H1 (cell line): Measurements from ENCODE around the gene ST14. TPM values are rescaled to one million over a fixed set of nuclear protein-coding genes. Genes with fewer than 3 reads are reported as not detected.

Source experiments
- CTCF ChIA-PET: fragments of 300-600 bp; sonication (Branson Sonifier 250); formaldehyde crosslinking; loops from one replicate; lab custom pipeline; 2021; ENCODE audit not compliant: partially characterized antibody; lab: Charles Lee
- POLR2A ChIA-PET: fragments of 300-600 bp; sonication (Branson Sonifier 250); formaldehyde crosslinking; loops from one replicate; lab custom pipeline; 2021; ENCODE audit warnings: inconsistent platforms; ENCODE audit not compliant: partially characterized antibody; lab: Charles Lee
- DNase-seq, 2 experiments: peaks; one replicate each; pipeline versions ENCODE4 v3.0.0 to v3.0.0-alpha.2; 2010 to 2022; ENCODE audit warnings: low spot score in 2 of 2, low read depth in 1 of 2, mixed read lengths in 1 of 2
- FAIRE-seq: peaks from 2 replicates; lab custom pipeline; 2011; peaks lifted over from hg19 to GRCh38; lab: Jason Lieb, UNC
- H2AFZ ChIP-seq: 2 replicates; pipeline ENCODE4 v1.8.1; 2012; ENCODE audit warnings: low read length, inconsistent platforms
- H2AK5ac ChIP-seq: 2 replicates; pipeline ENCODE4 v1.6.1; 2013; ENCODE audit warnings: low read depth, low read length
- H2BK120ac ChIP-seq: replicated peaks from 2 replicates; pipeline ENCODE3; 2013; ENCODE audit warnings: low read depth, low read length, inconsistent platforms
- H2BK12ac ChIP-seq: 2 replicates; pipeline ENCODE4 v1.6.1; 2013; ENCODE audit warnings: low read depth, low read length
- H2BK15ac ChIP-seq: 2 replicates; pipeline ENCODE4 v1.6.1; 2013; ENCODE audit warnings: low read length
- H2BK20ac ChIP-seq: 2 replicates; pipeline ENCODE4 v1.6.1; 2013; ENCODE audit warnings: low read length
- H2BK5ac ChIP-seq: 2 replicates; pipeline ENCODE4 v1.6.1; 2013; ENCODE audit warnings: low read depth, low read length
- H3K14ac ChIP-seq: 2 replicates; pipeline ENCODE4 v1.6.1; 2013; ENCODE audit warnings: inconsistent platforms; ENCODE audit not compliant: insufficient read length
- H3K18ac ChIP-seq: 2 replicates; pipeline ENCODE4 v1.6.1; 2013; ENCODE audit warnings: low read length; ENCODE audit errors: extremely low read depth
- H3K23ac ChIP-seq: 2 replicates; pipeline ENCODE4 v1.6.1; 2013; ENCODE audit warnings: inconsistent platforms; ENCODE audit not compliant: insufficient read length
- H3K23me2 ChIP-seq: 2 replicates; pipeline ENCODE4 v1.6.1; 2013; ENCODE audit warnings: low read depth, low read length
- H3K27ac ChIP-seq: 2 replicates; pipeline ENCODE4 v1.6.1; 2011; ENCODE audit warnings: low read depth, low read length, inconsistent platforms
- H3K27me3 ChIP-seq, 4 experiments: replicated peaks in 1 of 4; 1 replicate in 1 of 4; 2 replicates in 3 of 4; pipeline versions ENCODE4 v1.6.1 to v1.8.1; 2011 to 2013; ENCODE audit warnings: low read length in 3 of 4, mild to moderate bottlenecking in 3 of 4, inconsistent platforms in 2 of 4, mixed read lengths in 2 of 4, moderate library complexity in 1 of 4; ENCODE audit not compliant: control insufficient read depth in 3 of 4, insufficient read depth in 3 of 4; ENCODE audit errors: extremely low read depth in 1 of 4
- H3K36me3 ChIP-seq, 4 experiments: 2 replicates each; pipeline versions ENCODE4 v1.6.1 to v1.8.1; 2011 to 2013; ENCODE audit warnings: mild to moderate bottlenecking in 4 of 4, low read length in 3 of 4, moderate library complexity in 2 of 4, control low read depth in 1 of 4, inconsistent platforms in 1 of 4; ENCODE audit not compliant: insufficient read depth in 4 of 4, control insufficient read depth in 2 of 4
- H3K4ac ChIP-seq: replicated peaks from 2 replicates; pipeline ENCODE3; 2013; ENCODE audit warnings: low read length, low read depth, mixed read lengths, inconsistent platforms; ENCODE audit not compliant: insufficient read length
- H3K4me1 ChIP-seq, 4 experiments: replicated peaks in 1 of 4; 1 replicate in 1 of 4; 2 replicates in 3 of 4; pipeline versions ENCODE4 v1.6.1 to v1.8.1; 2011 to 2013; ENCODE audit warnings: low read length in 3 of 4, inconsistent platforms in 2 of 4, mixed read lengths in 1 of 4; ENCODE audit not compliant: insufficient read depth in 4 of 4, control insufficient read depth in 3 of 4
- H3K4me2 ChIP-seq, 2 experiments: 2 replicates each; pipeline versions ENCODE4 v1.6.1 to v1.8.1; 2011 to 2013; ENCODE audit warnings: low read depth in 2 of 2, low read length in 2 of 2, control low read depth in 1 of 2, inconsistent platforms in 1 of 2, mild to moderate bottlenecking in 1 of 2; ENCODE audit not compliant: insufficient read depth in 1 of 2
- H3K4me3 ChIP-seq, 4 experiments: fragments of 200-600, 300-600 bp in 1 of 4; sonication (generic), shearing (Covaris generic), sonication (Bioruptor Twin) in 1 of 4; 2 replicates each; pipeline versions ENCODE4 v1.5.1 to v1.8.1; 2011 to 2016; ENCODE audit warnings: low read length in 4 of 4, low read depth in 3 of 4, control low read depth in 2 of 4, inconsistent platforms in 2 of 4, mild to moderate bottlenecking in 2 of 4, mixed read lengths in 1 of 4, moderate library complexity in 1 of 4; ENCODE audit not compliant: insufficient read depth in 2 of 4; ENCODE audit errors: extremely low read depth in 1 of 4
- H3K56ac ChIP-seq: replicated peaks from 2 replicates; pipeline ENCODE3; 2013; ENCODE audit warnings: low read depth, mild to moderate bottlenecking, mixed read lengths, low read length, inconsistent platforms; ENCODE audit not compliant: insufficient read length
- H3K79me1 ChIP-seq: 2 replicates; pipeline ENCODE4 v1.6.1; 2013; ENCODE audit warnings: low read depth, low read length, control low read depth
- H3K79me2 ChIP-seq, 2 experiments: 2 replicates each; pipeline versions ENCODE4 v1.6.1 to v1.8.1; 2012 to 2013; ENCODE audit warnings: low read length in 2 of 2, mild to moderate bottlenecking in 2 of 2, inconsistent platforms in 1 of 2; ENCODE audit not compliant: insufficient read depth in 2 of 2, control insufficient read depth in 1 of 2
- H3K9ac ChIP-seq, 4 experiments: replicated peaks in 1 of 4; 1 replicate in 1 of 4; 2 replicates in 3 of 4; pipeline versions ENCODE4 v1.6.1 to v1.8.1; 2011 to 2013; ENCODE audit warnings: low read depth in 3 of 4, low read length in 3 of 4, control low read depth in 2 of 4, mild to moderate bottlenecking in 2 of 4, moderate library complexity in 2 of 4, inconsistent platforms in 1 of 4; ENCODE audit errors: extremely low read depth in 1 of 4
- H3K9me3 ChIP-seq, 2 experiments: 2 replicates each; pipeline versions ENCODE4 v1.6.1 to v1.8.1; 2012 to 2013; ENCODE audit warnings: mild to moderate bottlenecking in 2 of 2, moderate library complexity in 2 of 2, control low read depth in 1 of 2, inconsistent platforms in 1 of 2, low read depth in 1 of 2, low read length in 1 of 2, mixed read lengths in 1 of 2; ENCODE audit not compliant: insufficient read depth in 2 of 2
- H4K20me1 ChIP-seq, 2 experiments: replicated peaks in 1 of 2; 2 replicates each; pipeline versions ENCODE3 to v1.8.1; 2011 to 2013; ENCODE audit warnings: inconsistent platforms in 2 of 2, low read length in 2 of 2, mild to moderate bottlenecking in 1 of 2; ENCODE audit not compliant: insufficient read depth in 2 of 2, control insufficient read depth in 1 of 2
- H4K5ac ChIP-seq: 2 replicates; pipeline ENCODE4 v1.6.1; 2013; ENCODE audit warnings: low read length, low read depth, mixed read lengths, inconsistent platforms; ENCODE audit not compliant: insufficient read length
- H4K8ac ChIP-seq: 2 replicates; pipeline ENCODE4 v1.8.0; 2013; ENCODE audit warnings: mild to moderate bottlenecking, moderate library complexity, low read length, inconsistent platforms; ENCODE audit not compliant: insufficient read depth; ENCODE audit errors: extremely low read depth
- H4K91ac ChIP-seq: replicated peaks from 2 replicates; pipeline ENCODE3; 2013; ENCODE audit warnings: low read length, mixed read lengths, inconsistent platforms; ENCODE audit not compliant: insufficient read length
- BACH1 ChIP-seq: IDR thresholded peaks from 2 replicates; pipeline ENCODE4 v1.6.1; 2012; ENCODE audit warnings: low read length, improper control_type of control experiment
- BCL11A ChIP-seq, 2 experiments: IDR thresholded peaks; one replicate each; pipeline ENCODE4 v1.6.1; 2011; ENCODE audit warnings: low read depth in 2 of 2, low read length in 2 of 2, mild to moderate bottlenecking in 2 of 2
- CHD2 ChIP-seq: IDR thresholded peaks from 2 replicates; pipeline ENCODE4 v1.6.1; 2012; ENCODE audit warnings: low read length, improper control_type of control experiment
- FOSL1 ChIP-seq: IDR thresholded peaks from 2 replicates; pipeline ENCODE4 v1.6.1; 2011; ENCODE audit warnings: mild to moderate bottlenecking, low read depth, low read length, moderate library complexity; ENCODE audit not compliant: insufficient read depth
- JUND ChIP-seq: IDR thresholded peaks from 2 replicates; pipeline ENCODE4 v1.6.1; 2011; ENCODE audit warnings: mild to moderate bottlenecking, improper control_type of control experiment, low read length
- KDM1A ChIP-seq: fragments of 200-600, 300-600 bp; sonication (generic); IDR thresholded peaks from 2 replicates; pipeline ENCODE4 v1.7.1; 2016; ENCODE audit warnings: mild to moderate bottlenecking, low read length, borderline replicate concordance
- NANOG ChIP-seq: IDR thresholded peaks from 2 replicates; pipeline ENCODE4 v1.6.1; 2011; ENCODE audit warnings: low read length, low read depth, mild to moderate bottlenecking, inconsistent platforms; ENCODE audit not compliant: insufficient read depth, poor library complexity, severe bottlenecking
- NRF1 ChIP-seq: IDR thresholded peaks from 2 replicates; pipeline ENCODE4 v1.6.1; 2011; ENCODE audit warnings: mild to moderate bottlenecking, low read depth, low read length, improper control_type of control experiment
- TAF1 ChIP-seq: IDR thresholded peaks from 2 replicates; pipeline ENCODE4 v1.6.1; 2011; ENCODE audit warnings: mild to moderate bottlenecking, low read depth, low read length
- TBP ChIP-seq: IDR thresholded peaks from 2 replicates; pipeline ENCODE4 v1.6.1; 2011; ENCODE audit warnings: low read depth, low read length, improper control_type of control experiment
- ZNF274 ChIP-seq: IDR thresholded peaks from 2 replicates; pipeline ENCODE4 v1.7.0; 2012; ENCODE audit warnings: low read length, borderline replicate concordance; ENCODE audit errors: extremely low read depth
- WGBS, 2 experiments: shearing (Covaris generic) in 1 of 2; methylation state at CpG; one replicate each; pipeline versions ENCODE4 v1.1.6 to v1.1.7; 2013 to 2015; ENCODE audit warnings: low lambda C conversion rate in 2 of 2, mixed read lengths in 2 of 2, inconsistent platforms in 1 of 2, low coverage in 1 of 2, missing lambda C conversion rate in 1 of 2; ENCODE audit not compliant: insufficient replicate concordance in 2 of 2, insufficient coverage in 1 of 2, insufficient read length in 1 of 2; ENCODE audit errors: extremely low coverage in 1 of 2, missing lambda C conversion rate in 1 of 2; 5-methylcytosine and 5-hydroxymethylcytosine counted together
- polyA plus RNA-seq, 7 experiments: library from polyadenylated mRNA; depleted of rRNA in 3 of 7; stranded (reverse) in 5 of 7; unstranded in 2 of 7; fragments of >200 nt in 5 of 7; fragments of 200-250 nt in 2 of 7; gene quantifications; 1 replicate in 5 of 7; 2 replicates in 1 of 7; 4 replicates in 1 of 7; pipeline versions ENCODE4 v1.2.1 to v1.2.3, GENCODE V29; 2011 to 2013; ENCODE audit warnings: missing spikeins in 2 of 7, mixed read lengths in 2 of 7
- total RNA-seq: library from RNA; stranded (reverse); fragmentation: NEBNext Ultra II Directional; extraction: Animal tissue kit (Norgen Biotek cat#: 25700); gene quantifications from 2 replicates; pipeline ENCODE4 v1.2.1, GENCODE V29; 2021

The ST14 gene
- total and polyA plus RNA-seq, 2 of the 8 experiments (the other 6 are each of a cell fraction or from before 2014, with no cell fraction given) = 22.4 to 24.9 TPM

GRCh38 chr11:130124096-130124495, 35.5 kb upstream of the ST14 start:
- ChIA-PET POLR2A (interaction anchor here (1.0 kb wide), 1 partner anchor 17 kb away, joined by 3 read pairs; no protein-coding TSS in a partner anchor), CTCF (interaction anchor here (0.7 to 10.2 kb wide), 7 partner anchors 10 to 204 kb away, joined by 3 to 92 read pairs (median 6); partner anchors contain the start of gene APLP2)
- DNase-seq (no peak), FAIRE-seq (no peak)
- no peak overlapping the region for H4K5ac ChIP-seq
- no peak overlapping the region for H3K18ac ChIP-seq
- no peak overlapping the region for H3K27ac ChIP-seq
- H3K79me2 ChIP-seq = peaks cover 0 to 9% of the 10 kb centered on the region in 2 experiments; a peak in 1 of 4 replicates
- no peaks in the 10 kb centered on the region for H3K9me3 ChIP-seq
- 0 out of 7 replicates have a peak, but pooled peaks cover 0 to 3% (median 0%) of the 10 kb centered on the region in 4 experiments for H3K4me1 ChIP-seq
- no peak overlapping the region for H3K4me2 ChIP-seq
- H3K23me2 ChIP-seq = no peaks in the 10 kb centered on the region; the same call in 1 of the 2 replicates
- H3K4me3 ChIP-seq = no peak overlapping the region
- H2AFZ ChIP-seq = no peak overlapping the region
- H3K4ac ChIP-seq = no peak overlapping the region
- H2BK15ac ChIP-seq = no peak overlapping the region
- 94% methylated on average over 4 of the region's 4 CpGs; no CpG with 5 or more reads in 1 of the 2 experiments for WGBS, 2 experiments
- H3K23ac ChIP-seq = no peak overlapping the region
- no peak overlapping the region for H2BK5ac ChIP-seq
- H4K20me1 ChIP-seq = peaks cover 0 to 4% of the 10 kb centered on the region in 2 experiments
- H2BK12ac ChIP-seq = no peak overlapping the region
- no peak overlapping the region for H2AK5ac ChIP-seq
- no peak overlapping the region for H3K14ac ChIP-seq
- H3K9ac ChIP-seq = no peak overlapping the region
- peaks cover 9% of the 10 kb centered on the region for H3K79me1 ChIP-seq
- no peak overlapping the region; the same call in 1 of the 2 replicates for H4K8ac ChIP-seq
- peaks cover 30 to 79% (median 60%) of the 10 kb centered on the region in 4 experiments for H3K36me3 ChIP-seq
- H2BK20ac ChIP-seq = no peak overlapping the region
- H3K27me3 ChIP-seq = no peaks in the 10 kb centered on the region
- no peak overlapping the region for H4K91ac ChIP-seq
- H2BK120ac ChIP-seq = no peak overlapping the region
- TF ChIP-seq JUND = no peak
- no peak for TF ChIP-seq ZNF274
- TF ChIP-seq TBP = no peak
- no peak for TF ChIP-seq NANOG
- no peak for TF ChIP-seq BACH1
- TF ChIP-seq KDM1A = no peak
- TF ChIP-seq NRF1 = no peak
- TF ChIP-seq CHD2 = no peak
- TF ChIP-seq FOSL1 = no peak
- TF ChIP-seq BCL11A (IDR thresholded peaks at IDR 0.05; ENCODE audit: low read depth in 2 of 2, low read length in 2 of 2) = no peak
- no peak for TF ChIP-seq TAF1
- H3K56ac ChIP-seq = no peak overlapping the region
